Mesenchymal stem cell (in vitro differentiated cells and primary cell): ENCODE results near the gene ANKLE1.

Source experiments
- DNase-seq: peaks from one replicate; pipeline ENCODE4 v3.0.0-alpha.2; 2013
- H2AFZ ChIP-seq: one replicate; pipeline ENCODE4 v1.6.1; 2013; ENCODE audit warnings: low read depth, mild to moderate bottlenecking, control low read depth, inconsistent platforms, low read length, moderate library complexity
- H2AK5ac ChIP-seq: 2 replicates; pipeline ENCODE4 v1.6.1; 2013; ENCODE audit warnings: low read length, moderate library complexity, mild to moderate bottlenecking, inconsistent platforms; ENCODE audit not compliant: severe bottlenecking
- H2BK120ac ChIP-seq: one replicate; pipeline ENCODE4 v1.6.1; 2013; ENCODE audit warnings: low read depth, mild to moderate bottlenecking, inconsistent platforms, low read length, moderate library complexity
- H2BK12ac ChIP-seq, 2 experiments: one replicate each; pipeline ENCODE4 v1.6.1; 2013; ENCODE audit warnings: inconsistent platforms in 2 of 2, low read length in 2 of 2, mild to moderate bottlenecking in 2 of 2, moderate library complexity in 2 of 2, control low read depth in 1 of 2
- H2BK15ac ChIP-seq: one replicate; pipeline ENCODE4 v1.6.1; 2013; ENCODE audit warnings: mild to moderate bottlenecking, low read depth, inconsistent platforms; ENCODE audit not compliant: poor library complexity, severe bottlenecking
- H2BK5ac ChIP-seq: 2 replicates; pipeline ENCODE4 v1.6.1; 2013; ENCODE audit warnings: low read depth, mild to moderate bottlenecking, low read length, control low read depth, inconsistent platforms; ENCODE audit not compliant: poor library complexity, severe bottlenecking
- H3K14ac ChIP-seq, 2 experiments: one replicate each; pipeline ENCODE4 v1.6.1; 2013; ENCODE audit warnings: inconsistent platforms in 2 of 2, low read length in 2 of 2, control low read depth in 1 of 2, mild to moderate bottlenecking in 1 of 2, moderate library complexity in 1 of 2
- H3K18ac ChIP-seq, 2 experiments: one replicate each; pipeline ENCODE4 v1.6.1; 2013; ENCODE audit warnings: inconsistent platforms in 2 of 2, low read length in 2 of 2, control low read depth in 1 of 2, low read depth in 1 of 2, mild to moderate bottlenecking in 1 of 2
- H3K23ac ChIP-seq, 2 experiments: one replicate each; pipeline ENCODE4 v1.6.1; 2013; ENCODE audit warnings: inconsistent platforms in 2 of 2, low read length in 2 of 2, mild to moderate bottlenecking in 2 of 2, moderate library complexity in 2 of 2, control low read depth in 1 of 2
- H3K27ac ChIP-seq: 2 replicates; pipeline ENCODE4 v1.5.1; 2013; ENCODE audit warnings: mild to moderate bottlenecking, moderate library complexity, low read length, control low read depth, inconsistent platforms; ENCODE audit not compliant: poor library complexity, severe bottlenecking
- H3K27me3 ChIP-seq, 2 experiments: 2 replicates each; pipeline versions ENCODE4 v1.6.1 to v1.7.0; 2013; ENCODE audit warnings: low read length in 2 of 2, mild to moderate bottlenecking in 2 of 2, moderate library complexity in 2 of 2, control low read depth in 1 of 2, inconsistent platforms in 1 of 2; ENCODE audit not compliant: control insufficient read depth in 1 of 2, insufficient read depth in 1 of 2
- H3K36me3 ChIP-seq, 2 experiments: 2 replicates each; pipeline versions ENCODE4 v1.6.1 to v1.7.0; 2013; ENCODE audit warnings: low read length in 2 of 2, control low read depth in 1 of 2, inconsistent platforms in 1 of 2, low read depth in 1 of 2, mild to moderate bottlenecking in 1 of 2; ENCODE audit not compliant: insufficient read depth in 2 of 2, control insufficient read depth in 1 of 2
- H3K4ac ChIP-seq, 2 experiments: one replicate each; pipeline ENCODE4 v1.6.1; 2013; ENCODE audit warnings: inconsistent platforms in 2 of 2, low read length in 2 of 2, mild to moderate bottlenecking in 2 of 2, moderate library complexity in 2 of 2, control low read depth in 1 of 2, low read depth in 1 of 2
- H3K4me1 ChIP-seq: 2 replicates; pipeline ENCODE4 v1.6.1; 2013; ENCODE audit warnings: low read depth, low read length, control low read depth; ENCODE audit not compliant: control insufficient read depth, insufficient read depth
- H3K4me2 ChIP-seq: 2 replicates; pipeline ENCODE4 v1.6.1; 2013; ENCODE audit warnings: low read length, mild to moderate bottlenecking, inconsistent platforms; ENCODE audit not compliant: poor library complexity, severe bottlenecking
- H3K4me3 ChIP-seq, 2 experiments: 2 replicates each; pipeline versions ENCODE4 v1.5.1 to v1.7.0; 2013; ENCODE audit warnings: low read length in 2 of 2, mild to moderate bottlenecking in 2 of 2, control low read depth in 1 of 2, low read depth in 1 of 2; ENCODE audit not compliant: insufficient read depth in 1 of 2
- H3K79me1 ChIP-seq: replicated peaks from 2 replicates; pipeline ENCODE4 v1.6.1; 2013; ENCODE audit warnings: mild to moderate bottlenecking, control low read depth, low read length, inconsistent platforms; ENCODE audit not compliant: poor library complexity, severe bottlenecking
- H3K9ac ChIP-seq: 2 replicates; pipeline ENCODE4 v1.7.0; 2013; ENCODE audit warnings: mild to moderate bottlenecking, low read length, moderate library complexity
- H3K9me3 ChIP-seq: 2 replicates; pipeline ENCODE4 v1.7.0; 2013; ENCODE audit warnings: mild to moderate bottlenecking, low read length; ENCODE audit not compliant: control insufficient read depth
- H4K8ac ChIP-seq: one replicate; pipeline ENCODE4 v1.6.1; 2013; ENCODE audit warnings: inconsistent platforms, mild to moderate bottlenecking, low read length, moderate library complexity
- H4K91ac ChIP-seq: one replicate; pipeline ENCODE4 v1.6.1; 2013; ENCODE audit warnings: mild to moderate bottlenecking, low read length, inconsistent platforms
- WGBS: methylation state at CpG from one replicate; pipeline ENCODE4 v1.1.7; 2013; ENCODE audit warnings: mixed read lengths; 5-methylcytosine and 5-hydroxymethylcytosine counted together

Gene ANKLE1

GRCh38 chr19:17305517-17306284 is 24.0 kb downstream of the ANKLE1 start, which contains the start of gene MRPL34:
Gene MRPL34, plus strand, starts transcription at chr19:17305872. Its CDS starts 21 bp downstream, at chr19:17305893.
- Histone ChIP-seq H2BK120ac (peak within 1 kb of the TSS; percentile 27), H3K14ac (peak within 1 kb of the TSS in 1 of 2 experiments; percentile 94), H3K27me3 (no peaks in the 10 kb centered on the region), H3K4ac (peak within 1 kb of the TSS; percentile 62 to 82), H3K9ac (peak within 1 kb of the TSS; percentile 94), H3K4me3 (peak within 1 kb of the TSS; percentile 80 to 95), H3K4me1 (peaks cover 38% of the 10 kb centered on the region), H4K8ac (peak within 1 kb of the TSS; percentile 83), H2BK12ac (peak within 1 kb of the TSS; percentile 61 to 86), H2BK5ac (peak within 1 kb of the TSS; percentile 53), H2BK15ac (peak within 1 kb of the TSS; percentile 95), H2AFZ (peak within 1 kb of the TSS; percentile 80), H2AK5ac (peak within 1 kb of the TSS; percentile 36), H3K79me1 (peaks cover 28% of the 10 kb centered on the region), H3K4me2 (peak within 1 kb of the TSS; percentile 78), H3K9me3 (no peaks in the 10 kb centered on the region), H3K23ac (peak within 1 kb of the TSS; percentile 64 to 98), H3K18ac (peak within 1 kb of the TSS; percentile 90 to 96), H3K27ac (peak within 1 kb of the TSS; percentile 91), H3K36me3 (peaks cover 0 to 14% of the 10 kb centered on the region in 2 experiments), H4K91ac (peak within 1 kb of the TSS; percentile 96)
- WGBS, result 1% methylated on average over 53 of the region's 55 CpGs
- peak; percentile 98 for DNase-seq

- H2BK12ac ChIP-seq, result peak overlapping the region in 1 of 2 experiments; percentile 10
- peak overlapping the region; percentile 83 for H4K8ac ChIP-seq
- peak overlapping the region; percentile 56 to 82 for H3K4ac ChIP-seq
- H3K79me1 ChIP-seq, result peaks cover 23% of the 10 kb centered on the region
- no peaks in the 10 kb centered on the region for H3K9me3 ChIP-seq
- H2BK5ac ChIP-seq, result no peak overlapping the region
- H3K18ac ChIP-seq, result peak overlapping the region; percentile 90 to 96
- peak overlapping the region; percentile 78 for H3K4me2 ChIP-seq
- H3K27ac ChIP-seq, result peak overlapping the region; percentile 91
- peak overlapping the region; percentile 94 for H3K9ac ChIP-seq
- no peak overlapping the region for H2AK5ac ChIP-seq
- peak overlapping the region in 1 of 2 experiments; percentile 9 for H3K14ac ChIP-seq
- H2BK120ac ChIP-seq, result peak overlapping the region; percentile 27
- H3K23ac ChIP-seq, result peak overlapping the region; percentile 64 to 98
- peaks cover 42% of the 10 kb centered on the region for H3K4me1 ChIP-seq
- peak overlapping the region; percentile 96 for H4K91ac ChIP-seq
- H2BK15ac ChIP-seq, result peak overlapping the region; percentile 95
- H3K36me3 ChIP-seq, result peaks cover 0 to 8% of the 10 kb centered on the region in 2 experiments
- H2AFZ ChIP-seq, result peak overlapping the region; percentile 80
- peak overlapping the region; percentile 80 to 95 for H3K4me3 ChIP-seq
- no peaks in the 10 kb centered on the region for H3K27me3 ChIP-seq
- DNase-seq, result no peak
- WGBS, result 11% methylated on average over 26 of the region's 28 CpGs
Observed at GRCh38 chr19:17306285-17306714, 24.6 kb downstream of the ANKLE1 start.

- no peak overlapping the region for H3K9ac ChIP-seq
- H4K8ac ChIP-seq, result no peak overlapping the region
- peaks cover 48% of the 10 kb centered on the region for H3K4me1 ChIP-seq
- H3K4me2 ChIP-seq, result no peak overlapping the region
- no peak for DNase-seq
- H3K36me3 ChIP-seq, result peaks cover 0 to 9% of the 10 kb centered on the region in 2 experiments
- 91% methylated on average over 8 of the region's 8 CpGs for WGBS
- no peak overlapping the region for H3K23ac ChIP-seq
- H2BK15ac ChIP-seq, result no peak overlapping the region
- no peaks in the 10 kb centered on the region for H3K27me3 ChIP-seq
- H3K27ac ChIP-seq, result no peak overlapping the region
- no peak overlapping the region for H3K18ac ChIP-seq
- no peak overlapping the region for H4K91ac ChIP-seq
- no peak overlapping the region for H3K4ac ChIP-seq
- peaks cover 13% of the 10 kb centered on the region for H3K79me1 ChIP-seq
- no peak overlapping the region for H2AK5ac ChIP-seq
- no peak overlapping the region for H3K4me3 ChIP-seq
- H2BK5ac ChIP-seq, result no peak overlapping the region
- peak overlapping the region in 1 of 2 experiments; percentile 45 for H2BK12ac ChIP-seq
- no peak overlapping the region for H2AFZ ChIP-seq
- H2BK120ac ChIP-seq, result no peak overlapping the region
- H3K14ac ChIP-seq, result no peak overlapping the region
- no peaks in the 10 kb centered on the region for H3K9me3 ChIP-seq
Observed at GRCh38 chr19:17307876-17308377, 26.2 kb downstream of the ANKLE1 start.
